A549 treated with DMSO at 1 μM for 4 hours (cell line): ENCODE measurements around the gene SRSF9. TPM values are rescaled to one million over a fixed set of nuclear protein-coding genes. Genes with fewer than 3 reads are reported as not detected.

Source experiments
- total RNA-seq: library from RNA; stranded (reverse); fragments of 200-300 nt; extraction: Qiagen RNA extraction; gene quantifications from 5 replicates; pipeline ENCODE4 v1.2.3, GENCODE V29; 2022; ENCODE audit warnings: low read depth

SRSF9 gene
- 174 to 227 TPM (median 219 TPM) in 5 replicates for total RNA-seq

GRCh38 chr12:120469450-120470149 is at the start of gene SRSF9:
SRSF9 (minus strand) TSS chr12:120469748; CDS start chr12:120469609, 139 bp downstream.

GRCh38 chr12:120495731-120496412 is 26.3 kb upstream of the SRSF9 start, which contains the start of gene DYNLL1:
DYNLL1 (plus strand) TSS chr12:120496113; CDS start chr12:120496422, 309 bp downstream.

GRCh38 chr12:120445911-120446843 is 23.4 kb downstream of the SRSF9 start, which contains the start of the genes GATC and TRIAP1:
GATC (plus strand) TSS chr12:120446444; CDS start chr12:120446481, 37 bp downstream.
TRIAP1 (minus strand) TSS chr12:120446384; CDS start chr12:120446372, 12 bp downstream.

GRCh38 chr12:120437735-120438494 is 31.6 kb downstream of the SRSF9 start, which contains the start of gene COX6A1:
COX6A1 (plus strand) TSS chr12:120438113; CDS start chr12:120438127, 14 bp downstream.

Other genes starting within 250 kb of the SRSF9 start
- 168 to 182 TPM (median 178 TPM) in 5 replicates for gene PXN, start 204.0 kb downstream of the SRSF9 start, total RNA-seq
- gene RNU4-2, start 177.8 kb downstream of the SRSF9 start, total RNA-seq = 12.8 TPM in 1 of 5 replicates, not detected in the others
- not detected in 5 replicates for gene RNU4-1, start 176.5 kb downstream of the SRSF9 start, total RNA-seq
- gene SIRT4, start 167.4 kb downstream of the SRSF9 start, total RNA-seq = 0.45 to 1.6 TPM (median 0.94 TPM) in 5 replicates
- not detected in 5 replicates for gene PLA2G1B, start 142.0 kb downstream of the SRSF9 start, total RNA-seq
- 0.92 to 1.7 TPM (median 1.3 TPM) in 5 replicates for gene MSI1, start 100.6 kb downstream of the SRSF9 start, total RNA-seq
- 780 to 819 TPM (median 788 TPM) in 5 replicates for gene COX6A1, start 31.6 kb downstream of the SRSF9 start, total RNA-seq
- gene TRIAP1, start 23.4 kb downstream of the SRSF9 start, total RNA-seq = 70.8 to 85.1 TPM (median 80.4 TPM) in 5 replicates
- gene GATC, start 23.3 kb downstream of the SRSF9 start, total RNA-seq = 20.4 to 29.3 TPM (median 26.5 TPM) in 5 replicates
- 628 to 719 TPM (median 667 TPM) in 5 replicates for gene DYNLL1, start 26.4 kb upstream of the SRSF9 start, total RNA-seq
- 27.4 to 29.6 TPM (median 27.9 TPM) in 5 replicates for gene COQ5, start 59.4 kb upstream of the SRSF9 start, total RNA-seq
- gene RNF10, start 64.6 kb upstream of the SRSF9 start, total RNA-seq = 96.8 to 114 TPM (median 106 TPM) in 5 replicates
- gene POP5, start 111.7 kb upstream of the SRSF9 start, total RNA-seq = 51.4 to 60.8 TPM (median 52.9 TPM) in 5 replicates
- 0.27 to 0.60 TPM (median 0.38 TPM) in 5 replicates for gene CABP1, start 170.9 kb upstream of the SRSF9 start, total RNA-seq
- 91.9 to 106 TPM (median 101 TPM) in 5 replicates for gene MLEC, start 217.4 kb upstream of the SRSF9 start, total RNA-seq
- 25.9 to 31.2 TPM (median 29.7 TPM) in 5 replicates for gene UNC119B, start 240.7 kb upstream of the SRSF9 start, total RNA-seq